Astrocyte of the cerebellum (primary cell): ENCODE results near the gene FAN1.

ENCODE experiments used
- DNase-seq: peaks from one replicate; pipeline ENCODE4 v3.0.0-alpha.2; 2011; ENCODE audit warnings: low read depth
- H3K4me3 ChIP-seq: 2 replicates; pipeline ENCODE4 v1.5.1; 2011; ENCODE audit warnings: mild to moderate bottlenecking, low read depth, low read length, moderate library complexity
- CTCF ChIP-seq: IDR thresholded peaks from 2 replicates; pipeline ENCODE4 v1.5.1; 2012; ENCODE audit warnings: low read length, low read depth, moderate library complexity, mild to moderate bottlenecking; ENCODE audit errors: missing control alignments
- in situ Hi-C: cut with HindIII; loops from 2 replicates; pipeline ENCODE4 v1.10.0; 2017; ENCODE audit warnings: low sequenced_read_pairs

The FAN1 gene

DNA sequence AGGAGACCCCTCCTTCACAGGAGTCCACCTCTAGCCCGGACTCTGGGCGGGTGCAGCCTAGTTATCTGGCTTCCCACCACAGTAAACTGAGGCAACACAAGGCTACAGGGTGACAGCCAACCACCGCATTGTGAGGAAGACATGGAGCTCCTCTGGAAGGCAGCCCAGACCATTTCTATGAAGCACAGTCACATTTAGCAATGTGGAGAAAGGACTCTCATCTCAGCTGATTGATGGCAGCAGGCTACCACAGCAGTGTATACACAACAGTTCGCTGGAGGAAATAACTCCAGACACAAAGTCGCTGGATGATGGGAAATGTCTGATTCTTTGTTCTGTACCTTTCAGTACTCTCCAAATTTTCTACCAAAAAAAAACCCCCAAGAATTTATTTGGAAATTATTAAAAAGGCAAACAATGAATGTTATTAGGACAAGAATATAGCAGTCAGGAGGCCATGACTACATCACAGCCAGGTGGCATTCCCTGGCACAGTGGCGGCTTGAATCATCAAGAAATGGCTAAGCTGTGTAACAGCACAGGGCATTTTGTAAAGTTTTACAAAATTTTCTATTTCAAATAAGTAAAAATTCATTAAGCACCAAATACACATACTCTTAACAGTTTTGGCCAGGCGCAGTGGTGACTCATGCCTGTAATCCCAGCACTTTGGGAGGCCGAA, 40.1 kb downstream of the FAN1 start:
- H3K4me3 ChIP-seq: no peak overlapping the region
- TF ChIP-seq CTCF: no peak
- in situ Hi-C loops: no loop called here

DNA sequence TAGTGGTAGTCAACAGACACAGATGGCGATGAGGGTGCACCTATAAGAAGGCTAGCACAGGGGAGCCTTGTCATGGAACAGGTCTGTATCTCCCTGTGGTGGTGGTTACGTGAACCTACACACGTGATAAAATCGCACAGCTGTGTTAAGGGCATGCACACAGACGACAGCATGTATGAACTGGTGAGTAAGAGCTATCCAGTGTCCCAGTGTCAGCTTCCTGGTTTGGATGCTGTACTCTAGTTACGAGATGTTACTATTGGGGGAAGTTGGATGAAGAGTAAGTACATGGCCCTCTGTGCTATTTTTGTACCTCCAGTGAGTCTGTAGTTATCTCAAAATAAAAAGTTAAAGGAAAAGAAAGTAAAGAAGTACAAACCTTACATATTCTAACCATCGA, 49.5 kb downstream of the FAN1 start:
- no peak overlapping the region for H3K4me3 ChIP-seq
- DNase-seq: no peak
- no peak for TF ChIP-seq CTCF
- in situ Hi-C loops: no loop called here

More for the DNA sequence above, 40.1 kb downstream of the FAN1 start:
- no peak for DNase-seq

DNA sequence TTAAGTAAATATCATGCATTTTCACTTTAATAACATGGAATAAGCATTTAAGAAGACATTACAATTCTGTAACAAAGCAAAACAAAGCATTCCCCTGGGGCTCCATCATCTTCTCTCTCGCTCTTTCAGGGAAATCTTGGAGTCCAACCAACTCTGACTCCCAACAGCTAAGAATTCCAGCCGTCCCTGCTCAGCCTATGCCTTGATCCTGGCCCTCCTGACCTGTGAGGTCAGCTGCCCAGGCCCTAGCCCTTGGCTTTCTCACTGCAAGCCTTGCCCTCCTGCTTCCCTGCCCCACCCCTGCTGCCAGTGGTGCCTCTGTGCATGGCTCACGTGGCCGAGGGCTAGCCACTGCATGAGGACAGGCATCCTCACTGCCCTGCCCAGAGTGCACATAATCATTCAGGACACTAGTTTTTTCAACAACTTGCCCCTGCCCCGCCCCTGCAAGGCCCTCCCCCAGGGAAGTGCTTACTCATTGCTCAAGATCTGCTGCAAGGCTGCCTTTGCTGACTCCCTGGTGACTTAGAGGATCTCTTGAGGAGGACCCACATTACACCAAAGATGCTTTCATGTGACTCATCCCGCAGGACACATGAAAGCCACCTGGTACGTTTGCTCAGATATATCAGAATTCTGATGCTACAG, 50.1 kb downstream of the FAN1 start:
- no peak for TF ChIP-seq CTCF
- DNase-seq: no peak
- in situ Hi-C loops: no loop called here
- H3K4me3 ChIP-seq: no peak overlapping the region

GRCh38 chr15:30954674-30955073, 51.0 kb downstream of the FAN1 start:
- in situ Hi-C loops: no loop called here
- H3K4me3 ChIP-seq: no peak overlapping the region
- DNase-seq: no peak
- no peak for TF ChIP-seq CTCF

DNA sequence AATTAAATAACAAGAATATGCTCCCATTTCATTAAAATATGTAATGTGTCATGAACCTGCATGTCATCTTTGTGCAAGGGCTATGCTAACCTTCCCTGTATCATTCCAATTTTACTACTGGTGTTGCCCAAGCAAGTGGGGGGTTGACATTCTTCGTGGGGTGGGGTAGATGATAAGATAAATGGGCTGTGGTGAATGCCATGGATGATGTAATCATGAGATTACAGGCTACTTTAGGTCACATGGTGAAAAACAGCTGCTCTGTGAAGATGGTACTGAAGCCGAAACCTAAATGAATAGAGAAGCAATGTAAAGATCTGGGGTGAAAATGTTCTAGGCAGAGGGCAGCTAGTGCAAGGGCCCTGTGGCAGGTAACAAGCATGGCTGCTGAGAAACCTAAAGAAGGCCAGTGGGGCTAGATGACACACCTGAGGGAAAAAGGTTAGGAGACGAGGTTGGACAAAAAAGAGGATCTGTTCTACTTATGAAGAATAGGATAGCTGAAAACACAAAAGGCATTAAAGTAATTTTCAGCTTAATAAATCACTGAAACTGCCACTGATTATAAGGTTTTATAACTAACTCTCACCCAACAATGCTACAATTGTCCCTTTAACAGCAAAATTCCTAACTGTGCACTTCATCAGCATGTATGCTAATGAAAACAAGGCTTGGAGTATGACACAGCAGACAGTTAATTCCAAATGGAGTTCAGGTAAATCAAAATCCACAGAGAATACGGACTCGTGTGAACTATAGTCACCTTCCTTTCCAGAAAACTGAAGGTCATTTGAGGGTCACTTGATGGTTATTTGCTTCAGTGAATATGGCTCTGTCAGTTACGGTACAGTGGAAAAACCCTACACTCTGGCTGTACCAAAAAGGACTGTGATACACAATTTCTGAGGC, 52.8 kb downstream of the FAN1 start:
- no peak overlapping the region for H3K4me3 ChIP-seq
- in situ Hi-C loops: no loop called here
- no peak for TF ChIP-seq CTCF
- DNase-seq: no peak

GRCh38 chr15:30958219-30958618, 54.5 kb downstream of the FAN1 start:
- no peak for DNase-seq
- H3K4me3 ChIP-seq: no peak overlapping the region
- in situ Hi-C loops: no loop called here
- TF ChIP-seq CTCF: no peak
